AG04450 (cell line): ENCODE results near the gene SLC4A5. TPM values are rescaled to one million over a fixed set of nuclear protein-coding genes. Genes with fewer than 3 reads are reported as not detected.

Experiments used
- CTCF ChIA-PET: fragments of 300-600, 350-600 bp; formaldehyde crosslinking; extraction: SDS; loops from one replicate; lab custom pipeline; 2022; ENCODE audit warnings: antibody characterized with exemption, inconsistent platforms; lab: Charles Lee
- POLR2A ChIA-PET: fragments of 350-600 bp; formaldehyde crosslinking; extraction: SDS; loops from one replicate; lab custom pipeline; 2021; ENCODE audit warnings: antibody characterized with exemption, inconsistent platforms; lab: Yijun Ruan, JAX
- DNase-seq: peaks from one replicate; pipeline ENCODE4 v3.0.0-alpha.2; 2011; ENCODE audit warnings: low read depth, low spot score
- H3K27ac ChIP-seq: one replicate; pipeline ENCODE4 v1.5.1; 2012; ENCODE audit warnings: low read depth, low read length, control low read depth
- H3K27me3 ChIP-seq: one replicate; pipeline ENCODE4 v1.6.0; 2012; ENCODE audit warnings: low read length; ENCODE audit not compliant: control insufficient read depth, insufficient read depth
- H3K4me3 ChIP-seq: 2 replicates; pipeline ENCODE4 v1.5.1; 2011; ENCODE audit warnings: mild to moderate bottlenecking, low read depth, low read length, control low read depth
- H3K9me3 ChIP-seq: 2 replicates; pipeline ENCODE4 v1.5.1; 2012; ENCODE audit warnings: low read length; ENCODE audit not compliant: control insufficient read depth, insufficient read depth
- CTCF ChIP-seq: IDR thresholded peaks from 2 replicates; pipeline ENCODE4 v1.5.1; 2011; ENCODE audit warnings: low read depth, low read length, control low read depth, inconsistent platforms
- polyA plus RNA-seq: library from polyadenylated mRNA; depleted of rRNA; stranded (reverse); fragments of >200 nt; gene quantifications from 2 replicates; pipeline ENCODE4 v1.2.3, GENCODE V29; 2011

SLC4A5 gene
- polyA plus RNA-seq, 1 experiment, result 0.15 TPM

- Histone ChIP-seq H3K27ac (no peak overlapping the region), H3K9me3 (no peaks in the 10 kb centered on the region), H3K4me3 (no peak overlapping the region), H3K27me3 (peaks cover 26% of the 10 kb centered on the region)
- ChIA-PET POLR2A (no interaction called here), CTCF (interaction anchor here (1.5 kb wide), 1 partner anchor 72 kb away, joined by 3 read pairs; no protein-coding TSS in a partner anchor)
- TF ChIP-seq CTCF, result no peak
- DNase-seq, result no peak
These were observed 80.5 kb downstream of the SLC4A5 start for GRCh38 chr2:74262681-74263080.

- POLR2A ChIA-PET, result no interaction called here
- no peaks in the 10 kb centered on the region for H3K9me3 ChIP-seq
- TF ChIP-seq CTCF, result peak; percentile 50
- no peak overlapping the region for H3K27ac ChIP-seq
- DNase-seq, result no peak
- H3K4me3 ChIP-seq, result no peak overlapping the region
- H3K27me3 ChIP-seq, result peaks cover 28% of the 10 kb centered on the region
- CTCF ChIA-PET, result interaction anchor here (0.6 to 1.5 kb wide), 3 partner anchors 12 to 136 kb away, joined by 3 read pairs; no protein-coding TSS in a partner anchor
These were observed 81.9 kb downstream of the SLC4A5 start for GRCh38 chr2:74261204-74261864.

GRCh38 chr2:74260495-74260894, 82.7 kb downstream of the SLC4A5 start:
- Histone ChIP-seq H3K4me3 (no peak overlapping the region), H3K27me3 (peaks cover 27% of the 10 kb centered on the region), H3K9me3 (no peaks in the 10 kb centered on the region), H3K27ac (no peak overlapping the region)
- POLR2A ChIA-PET, result no interaction called here
- CTCF ChIA-PET, result interaction anchor here (0.6 to 0.9 kb wide), 2 partner anchors 11 to 74 kb away, joined by 3 to 5 read pairs; no protein-coding TSS in a partner anchor
- TF ChIP-seq CTCF, result no peak
- no peak for DNase-seq

- ChIA-PET POLR2A (no interaction called here), CTCF (interaction anchor here (0.6 to 0.9 kb wide), 2 partner anchors 10 to 75 kb away, joined by 3 to 5 read pairs; no protein-coding TSS in a partner anchor)
- H3K9me3 ChIP-seq, result no peaks in the 10 kb centered on the region
- H3K4me3 ChIP-seq, result no peak overlapping the region
- DNase-seq, result no peak
- peaks cover 28% of the 10 kb centered on the region for H3K27me3 ChIP-seq
- no peak overlapping the region for H3K27ac ChIP-seq
- TF ChIP-seq CTCF, result no peak
These were observed 83.5 kb downstream of the SLC4A5 start for GRCh38 chr2:74259733-74260132.

- no peak overlapping the region for H3K27ac ChIP-seq
- no peak for DNase-seq
- H3K27me3 ChIP-seq, result peaks cover 28% of the 10 kb centered on the region
- ChIA-PET POLR2A (no interaction called here), CTCF (interaction anchor here (1.1 kb wide), 1 partner anchor 9 kb away, joined by 5 read pairs; no protein-coding TSS in a partner anchor)
- TF ChIP-seq CTCF, result no peak
- no peak overlapping the region for H3K4me3 ChIP-seq
- H3K9me3 ChIP-seq, result no peaks in the 10 kb centered on the region
These were observed 84.0 kb downstream of the SLC4A5 start for GRCh38 chr2:74259191-74259590.
